BLaER1 treated with 17β-estradiol and CSF1 and Interleukin-3, amounts not matched to agents 10 nM and 100 nM (cell line): ENCODE results near the gene GSTCD.
"Not testable (repeated sequence)": the region's sequence is repeated elsewhere in the genome, so short reads cannot be mapped to it uniquely, and the experiment has no call there.

Experiments
- H3K27ac ChIP-seq, 11 experiments: shearing (Covaris generic); formaldehyde crosslinking; 2 replicates each; pipeline ENCODE4 v1.8.1; 2022
- H3K27me3 ChIP-seq, 11 experiments: shearing (Covaris generic); formaldehyde crosslinking; 2 replicates each; pipeline ENCODE4 v1.8.1; 2022
- H3K36me3 ChIP-seq, 11 experiments: shearing (Covaris generic); formaldehyde crosslinking; 2 replicates each; pipeline ENCODE4 v1.8.1; 2022
- H3K4me1 ChIP-seq, 10 experiments: shearing (Covaris generic); formaldehyde crosslinking; 2 replicates each; pipeline ENCODE4 v1.8.1; 2022
- H3K4me2 ChIP-seq, 11 experiments: shearing (Covaris generic); formaldehyde crosslinking; 2 replicates each; pipeline ENCODE4 v1.8.1; 2022
- H3K4me3 ChIP-seq, 10 experiments: shearing (Covaris generic); formaldehyde crosslinking; 2 replicates each; pipeline ENCODE4 v1.8.1; 2022
- H3K9ac ChIP-seq, 11 experiments: shearing (Covaris generic); formaldehyde crosslinking; 2 replicates each; pipeline ENCODE4 v1.8.1; 2022
- H3K9me3 ChIP-seq, 11 experiments: shearing (Covaris generic); formaldehyde crosslinking; replicated peaks in 1 of 11; 2 replicates each; pipeline ENCODE4 v1.8.1; 2022
- H4K20me1 ChIP-seq, 11 experiments: shearing (Covaris generic); formaldehyde crosslinking; 2 replicates each; pipeline ENCODE4 v1.8.1; 2022
- Cebpa-rat ChIP-seq, 11 experiments: shearing (Covaris generic); IDR thresholded peaks; 2 replicates each; pipeline ENCODE4 v1.8.1; 2022

Gene GSTCD

DNA sequence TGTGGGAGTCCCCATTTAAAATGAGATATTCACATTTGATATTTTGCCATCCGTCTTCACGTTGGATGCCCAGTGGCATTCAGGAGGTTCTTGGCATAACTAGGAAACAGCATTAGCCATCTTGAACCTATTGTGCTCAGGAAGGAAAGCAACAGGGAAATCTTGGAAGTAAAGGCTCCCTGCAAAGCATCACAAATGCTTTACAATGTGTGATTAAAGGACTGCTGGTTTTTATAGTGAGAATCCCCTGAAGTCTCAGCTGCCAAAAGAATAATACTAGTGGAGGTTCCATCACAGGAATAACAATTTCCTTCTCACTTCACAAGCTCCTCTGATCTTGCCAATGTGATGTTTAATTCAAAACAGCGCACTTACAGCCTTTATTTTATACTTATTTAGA, 137.0 kb downstream of the GSTCD start:
- no peaks in the 10 kb centered on the region for H3K4me1 ChIP-seq
- peaks cover 2 to 31% (median 16%) of the 10 kb centered on the region in 11 experiments; a peak in 15 of 22 replicates for H3K36me3 ChIP-seq
- no peaks in the 10 kb centered on the region for H4K20me1 ChIP-seq
- H3K9me3 ChIP-seq = no peaks in the 10 kb centered on the region
- H3K4me3 ChIP-seq = no peak overlapping the region
- H3K27me3 ChIP-seq = no peaks in the 10 kb centered on the region
- H3K4me2 ChIP-seq = no peak overlapping the region
- H3K27ac ChIP-seq = no peak overlapping the region
- no peak overlapping the region for H3K9ac ChIP-seq
- TF ChIP-seq Cebpa-rat (IDR thresholded peaks at IDR 0.05) = no peak

DNA sequence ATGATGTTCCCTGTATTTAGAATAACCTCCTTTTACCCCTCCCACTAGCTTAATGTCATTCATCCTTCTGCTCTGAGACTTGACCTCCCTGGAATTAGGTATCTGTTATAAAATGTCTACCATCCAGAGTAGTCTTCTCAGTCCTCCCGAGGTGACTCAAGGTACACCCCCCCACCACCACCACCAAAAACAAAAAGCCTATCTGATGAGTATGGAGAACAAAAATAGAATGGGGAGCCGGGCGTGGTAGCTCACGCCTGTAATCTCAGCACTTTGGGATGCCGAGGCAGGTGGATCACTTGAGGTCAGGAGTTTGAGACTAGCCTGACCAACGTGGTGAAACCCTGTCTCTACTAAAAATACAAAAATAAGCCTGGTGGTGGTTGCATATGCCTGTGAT, 139.8 kb downstream of the GSTCD start:
- peaks cover 2 to 22% (median 10%) of the 10 kb centered on the region in 11 experiments; a peak in 13 of 22 replicates for H3K36me3 ChIP-seq
- not testable (repeated sequence) for H3K27ac ChIP-seq, H3K27me3 ChIP-seq

DNA sequence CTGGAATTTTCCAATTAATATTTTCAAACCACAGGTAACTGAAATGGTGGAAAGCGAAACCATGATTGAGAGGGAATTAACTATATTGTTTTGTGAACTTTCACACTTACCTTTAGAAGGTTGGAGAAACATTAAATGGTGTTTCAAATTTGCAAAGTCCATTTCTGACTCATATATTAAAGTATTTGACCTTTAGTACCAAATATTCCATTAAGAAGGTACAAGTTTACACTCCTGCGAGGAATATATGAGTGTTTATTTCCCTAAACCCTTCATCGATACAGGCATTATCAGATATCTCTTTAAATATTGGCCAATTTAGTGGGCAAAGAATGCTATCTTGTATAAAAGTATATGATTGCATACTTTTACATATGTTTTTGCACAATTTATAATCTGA, 142.6 kb downstream of the GSTCD start:
- Histone ChIP-seq H4K20me1 (no peaks in the 10 kb centered on the region), H3K9me3 (peaks cover 0 to 18% (median 7%) of the 10 kb centered on the region in 11 experiments; a peak in 9 of 22 replicates), H3K9ac (no peak overlapping the region), H3K36me3 (peaks cover 0 to 11% (median 3%) of the 10 kb centered on the region in 11 experiments; a peak in 5 of 22 replicates), H3K4me1 (no peaks in the 10 kb centered on the region), H3K27me3 (no peaks in the 10 kb centered on the region), H3K4me2 (no peak overlapping the region), H3K4me3 (no peak overlapping the region), H3K27ac (no peak overlapping the region)
- no peak for TF ChIP-seq Cebpa-rat (IDR thresholded peaks at IDR 0.05)

More for the DNA sequence above, 139.8 kb downstream of the GSTCD start:
- not testable (repeated sequence) for H4K20me1 ChIP-seq, H3K4me2 ChIP-seq, H3K4me3 ChIP-seq, H3K4me1 ChIP-seq, H3K9ac ChIP-seq, H3K9me3 ChIP-seq

DNA sequence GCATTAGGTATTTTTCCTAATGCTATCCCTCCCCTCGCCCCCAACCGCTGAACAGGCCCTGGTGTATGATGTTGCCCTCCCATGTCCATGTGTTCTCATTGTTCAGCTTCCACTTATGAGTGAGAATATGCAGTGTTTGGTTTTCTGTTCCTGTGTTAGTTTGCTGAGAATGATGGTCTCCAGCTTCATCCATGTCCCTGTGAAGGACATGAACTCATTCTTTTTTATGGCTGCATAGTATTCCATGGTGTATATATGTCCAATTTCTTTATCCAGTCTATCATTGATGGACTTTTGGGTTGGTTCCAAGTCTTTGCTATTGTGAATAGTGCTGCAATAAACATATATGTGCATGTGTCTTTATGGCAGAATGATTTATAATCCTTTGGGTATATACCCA, 143.6 kb downstream of the GSTCD start:
- not testable (repeated sequence) for H4K20me1 ChIP-seq, H3K27ac ChIP-seq, H3K4me3 ChIP-seq, H3K9ac ChIP-seq, H3K36me3 ChIP-seq, H3K4me2 ChIP-seq, H3K27me3 ChIP-seq, H3K4me1 ChIP-seq
- H3K9me3 ChIP-seq = peaks cover 0 to 19% (median 10%) of the 10 kb centered on the region in 11 experiments; a peak in 10 of 22 replicates

DNA sequence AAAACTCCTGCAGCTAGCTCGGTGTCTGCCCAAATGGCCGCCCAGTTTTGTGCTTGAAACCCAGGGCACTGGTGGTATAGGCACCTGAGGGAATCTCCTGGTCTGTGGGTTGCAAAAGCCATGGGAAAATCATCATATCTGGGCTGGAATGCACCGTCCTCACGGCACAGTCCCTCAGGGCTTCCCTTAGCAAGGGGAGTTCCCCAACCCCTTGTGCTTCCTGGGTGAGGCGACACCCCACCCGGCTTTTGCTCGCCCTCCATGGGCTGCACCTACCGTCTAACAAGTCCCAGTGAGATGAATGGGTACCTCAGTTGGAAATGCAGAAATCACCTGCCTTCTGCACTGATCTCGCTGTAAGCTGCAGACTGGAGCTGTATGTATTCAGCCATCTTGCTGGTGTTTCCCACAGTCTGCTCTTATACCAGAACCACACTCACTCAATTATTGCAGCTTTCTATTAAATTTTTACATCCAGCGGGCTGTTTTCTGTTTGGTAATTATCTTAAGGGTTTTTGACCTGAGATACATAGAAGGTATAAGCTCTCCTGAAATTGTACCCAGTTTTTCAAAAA, 150.0 kb downstream of the GSTCD start:
- no peak overlapping the region for H3K9ac ChIP-seq
- no peak overlapping the region for H3K4me2 ChIP-seq
- H3K36me3 ChIP-seq = peaks cover 0 to 8% (median 0%) of the 10 kb centered on the region in 11 experiments; a peak in 4 of 22 replicates
- no peaks in the 10 kb centered on the region for H3K4me1 ChIP-seq
- H4K20me1 ChIP-seq = no peaks in the 10 kb centered on the region
- H3K27me3 ChIP-seq = no peaks in the 10 kb centered on the region
- no peak overlapping the region for H3K27ac ChIP-seq
- H3K9me3 ChIP-seq = peaks cover 15 to 42% (median 30%) of the 10 kb centered on the region in 11 experiments; a peak in 20 of 22 replicates
- no peak for TF ChIP-seq Cebpa-rat (IDR thresholded peaks at IDR 0.05)
- no peak overlapping the region for H3K4me3 ChIP-seq

DNA sequence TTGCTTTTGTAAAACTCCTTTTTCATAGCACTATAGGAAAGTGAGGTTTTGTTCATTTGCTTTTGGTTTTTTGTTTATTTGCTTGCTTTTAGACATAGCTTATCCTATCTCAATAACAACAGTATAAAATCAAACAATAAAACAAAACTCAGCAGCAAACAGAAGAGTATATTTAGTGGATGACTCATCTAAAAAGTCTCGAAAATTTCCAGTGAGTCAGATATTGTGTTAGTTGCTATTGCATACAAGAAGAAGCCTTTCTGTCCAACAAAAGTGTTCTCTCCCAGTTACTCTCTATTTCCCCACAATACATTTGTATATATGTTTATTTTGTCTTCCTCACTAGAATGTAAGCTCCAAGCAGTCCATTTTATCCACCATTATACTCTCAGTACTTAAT, 150.6 kb downstream of the GSTCD start:
- H3K27me3 ChIP-seq = no peaks in the 10 kb centered on the region
- no peak overlapping the region for H3K4me3 ChIP-seq
- H3K27ac ChIP-seq = no peak overlapping the region
- no peaks in the 10 kb centered on the region for H4K20me1 ChIP-seq
- H3K4me2 ChIP-seq = no peak overlapping the region
- H3K4me1 ChIP-seq = no peaks in the 10 kb centered on the region
- no peak for TF ChIP-seq Cebpa-rat (IDR thresholded peaks at IDR 0.05)
- peaks cover 15 to 42% (median 30%) of the 10 kb centered on the region in 11 experiments; a peak in 20 of 22 replicates for H3K9me3 ChIP-seq
- H3K36me3 ChIP-seq = peaks cover 0 to 8% (median 0%) of the 10 kb centered on the region in 11 experiments; a peak in 4 of 22 replicates
- no peak overlapping the region for H3K9ac ChIP-seq

DNA sequence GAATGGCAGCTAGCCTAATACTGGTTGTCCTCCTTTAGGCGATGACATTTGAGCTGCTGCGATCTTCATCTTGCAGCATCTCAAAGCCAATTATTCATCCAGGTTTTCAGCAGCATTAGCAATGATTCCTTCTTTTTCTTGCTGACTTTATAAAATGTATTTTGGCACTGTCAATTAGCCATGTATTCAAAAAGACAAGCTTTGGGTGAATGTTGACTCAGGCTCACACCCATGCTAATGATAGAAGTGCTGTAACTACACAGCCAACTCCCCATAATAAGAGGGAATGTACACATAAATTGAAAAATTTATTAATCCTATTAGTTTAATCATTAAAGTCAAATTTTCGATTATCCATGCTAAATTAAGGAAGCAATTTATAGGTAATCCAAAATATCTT, 162.4 kb downstream of the GSTCD start:
- H3K4me1 ChIP-seq = peaks cover 0 to 12% (median 7%) of the 10 kb centered on the region in 10 experiments; a peak in 12 of 20 replicates
- no peaks in the 10 kb centered on the region for H3K27me3 ChIP-seq
- H4K20me1 ChIP-seq = no peaks in the 10 kb centered on the region
- no peaks in the 10 kb centered on the region for H3K9me3 ChIP-seq
- H3K4me3 ChIP-seq = no peak overlapping the region
- no peak overlapping the region for H3K27ac ChIP-seq
- H3K36me3 ChIP-seq = no peaks in the 10 kb centered on the region
- H3K9ac ChIP-seq = no peak overlapping the region
- no peak overlapping the region for H3K4me2 ChIP-seq
- no peak for TF ChIP-seq Cebpa-rat (IDR thresholded peaks at IDR 0.05)

DNA sequence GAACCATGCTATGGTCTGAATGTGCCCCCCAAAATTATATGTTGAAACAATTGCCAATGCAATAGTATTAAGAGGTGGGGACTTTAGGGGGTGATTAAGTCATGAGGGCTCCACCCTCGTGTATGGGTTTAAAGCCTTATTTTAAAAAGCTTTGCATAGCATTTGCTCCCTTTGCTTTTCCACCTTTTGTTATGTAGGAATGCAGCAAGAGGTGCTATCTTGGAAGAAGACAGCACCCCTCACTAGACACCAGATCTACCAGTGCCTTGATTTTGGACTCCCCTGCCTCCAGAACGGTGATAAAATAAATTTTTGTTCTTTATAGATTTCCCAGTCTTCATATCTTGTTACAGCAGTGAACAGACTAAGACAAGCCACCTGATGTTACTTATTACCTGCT, 163.4 kb downstream of the GSTCD start:
- Histone ChIP-seq H3K36me3 (no peaks in the 10 kb centered on the region), H3K9me3 (no peaks in the 10 kb centered on the region), H4K20me1 (no peaks in the 10 kb centered on the region), H3K4me3 (no peak overlapping the region), H3K4me2 (peak overlapping the region in 4 of 11 experiments; percentile 26 to 49 (median 41); a peak in 6 of 22 replicates), H3K9ac (no peak overlapping the region), H3K27ac (no peak overlapping the region), H3K4me1 (peaks cover 0 to 12% (median 7%) of the 10 kb centered on the region in 10 experiments; a peak in 12 of 20 replicates), H3K27me3 (no peaks in the 10 kb centered on the region)
- TF ChIP-seq Cebpa-rat (IDR thresholded peaks at IDR 0.05) = no peak

DNA sequence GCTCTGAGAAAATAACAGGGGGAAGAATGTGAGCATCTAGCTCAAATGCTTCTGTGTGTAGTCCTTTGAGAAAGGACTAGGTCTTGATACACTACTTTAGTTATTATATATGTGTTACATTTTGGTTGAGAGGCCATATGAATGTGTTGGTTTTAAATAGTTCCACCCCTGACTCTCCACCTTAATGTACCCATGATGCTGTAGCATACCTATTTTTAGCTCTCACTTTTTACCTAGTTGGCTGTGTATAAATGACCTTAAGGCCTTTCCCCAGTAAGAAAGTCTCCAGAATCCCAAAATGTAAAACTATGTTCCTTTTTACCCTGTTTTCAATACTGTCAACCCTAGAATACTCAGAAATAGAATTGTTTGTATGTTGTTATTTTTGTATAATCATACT, 166.6 kb downstream of the GSTCD start:
- H3K4me1 ChIP-seq = peaks cover 0 to 12% (median 7%) of the 10 kb centered on the region in 10 experiments; a peak in 12 of 20 replicates

DNA sequence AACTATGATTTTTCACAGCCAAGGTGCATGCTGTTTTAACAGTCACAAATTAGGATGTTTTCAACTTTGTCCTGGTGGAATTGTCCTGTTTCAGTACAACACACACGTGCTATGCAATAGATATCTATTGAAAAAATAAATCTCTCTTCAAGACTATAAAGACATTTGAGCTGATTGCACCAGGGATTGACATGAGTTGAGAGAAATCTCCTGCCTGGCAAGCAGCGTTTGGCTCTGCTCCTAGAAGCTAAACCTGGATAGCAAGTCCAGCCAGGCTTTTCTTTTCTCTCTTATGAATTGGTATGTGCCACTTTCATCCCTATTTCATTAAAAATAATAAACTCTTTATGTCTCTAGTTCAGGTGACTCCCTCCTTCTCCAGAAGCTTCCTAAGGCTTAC, 170.1 kb downstream of the GSTCD start:
- H3K27me3 ChIP-seq = no peaks in the 10 kb centered on the region
- no peak for TF ChIP-seq Cebpa-rat (IDR thresholded peaks at IDR 0.05)
- no peaks in the 10 kb centered on the region; a peak in 1 of 22 replicates for H3K9me3 ChIP-seq
- no peak overlapping the region for H3K4me2 ChIP-seq
- H3K27ac ChIP-seq = no peak overlapping the region
- no peaks in the 10 kb centered on the region for H3K4me1 ChIP-seq
- H3K9ac ChIP-seq = no peak overlapping the region
- H3K4me3 ChIP-seq = no peak overlapping the region
- H3K36me3 ChIP-seq = no peaks in the 10 kb centered on the region
- no peaks in the 10 kb centered on the region for H4K20me1 ChIP-seq

More for the DNA sequence above, 166.6 kb downstream of the GSTCD start:
- no peaks in the 10 kb centered on the region; a peak in 1 of 22 replicates for H3K9me3 ChIP-seq
- H3K4me2 ChIP-seq = no peak overlapping the region
- H3K27me3 ChIP-seq = no peaks in the 10 kb centered on the region
- no peaks in the 10 kb centered on the region for H3K36me3 ChIP-seq
- no peak overlapping the region for H3K27ac ChIP-seq
- no peaks in the 10 kb centered on the region for H4K20me1 ChIP-seq
- no peak overlapping the region for H3K4me3 ChIP-seq
- H3K9ac ChIP-seq = no peak overlapping the region
- no peak for TF ChIP-seq Cebpa-rat (IDR thresholded peaks at IDR 0.05)
